Measurements from ENCODE around the gene KRTAP17-1.

Gene KRTAP17-1

DNA sequence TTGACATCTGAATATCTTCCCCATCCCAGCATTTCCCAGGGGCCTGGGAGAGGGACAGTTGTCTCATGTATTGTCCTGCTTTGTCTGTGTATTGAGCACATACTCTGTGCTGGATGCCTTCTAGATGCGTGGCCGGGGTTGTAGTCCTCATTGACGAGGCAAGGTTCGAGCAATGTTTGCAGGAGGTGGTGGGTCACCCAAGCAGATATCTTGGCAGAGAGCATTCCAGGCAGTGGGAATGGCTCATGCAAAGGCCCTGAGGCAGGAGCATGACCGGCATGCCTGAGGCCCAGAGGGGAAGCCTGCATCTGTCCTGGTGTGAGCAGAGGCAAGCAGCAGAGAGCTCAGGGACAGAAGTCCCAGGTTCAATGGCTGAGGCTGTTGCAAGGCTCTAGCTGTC lies 17.6 kb upstream of the KRTAP17-1 start:
- no peak for DNase-seq (ENCODE audit: low read depth in 2 of 2, low spot score in 1 of 2)

DNA sequence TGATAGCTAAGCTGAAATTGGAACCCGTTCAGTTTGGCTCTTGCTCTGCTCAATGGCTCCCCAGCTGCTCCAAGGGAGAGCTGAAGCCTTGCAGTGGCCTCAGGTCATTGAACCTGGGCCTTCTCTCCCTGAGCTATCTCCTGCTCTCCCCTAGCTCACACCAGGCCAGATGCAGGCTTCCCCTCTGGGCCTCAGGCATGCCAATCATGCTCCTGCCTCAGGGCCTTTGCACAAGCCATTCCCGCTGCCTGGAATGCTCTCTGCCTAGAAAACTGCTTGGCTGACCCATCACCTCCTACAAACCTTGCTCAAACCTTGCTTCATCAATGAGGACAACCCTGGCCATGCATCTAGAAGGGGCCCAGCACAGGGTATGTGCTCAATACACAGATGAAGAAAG lies 16.7 kb upstream of the KRTAP17-1 start:
- DNase-seq (ENCODE audit: low read depth in 2 of 2, low spot score in 1 of 2): no peak

DNA sequence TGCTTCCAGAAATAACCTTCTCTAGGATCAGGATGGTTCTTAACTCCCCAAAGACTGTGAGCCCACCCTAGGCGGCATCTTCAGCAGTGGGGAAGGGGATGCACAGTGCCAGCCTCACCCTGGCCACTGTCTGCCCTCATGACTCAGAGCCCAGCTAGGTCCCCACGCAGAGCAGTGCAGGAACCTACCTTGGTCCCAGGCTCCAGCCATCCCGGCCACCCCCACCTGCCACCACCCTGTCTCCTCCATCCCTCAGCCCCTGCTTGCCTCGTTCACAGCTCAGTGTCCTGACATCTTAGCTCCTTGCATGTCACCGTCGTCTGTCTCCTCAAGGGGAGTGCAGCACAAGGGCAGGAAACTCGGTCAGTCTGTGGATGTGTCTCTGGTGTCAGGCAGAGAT lies 16.1 kb upstream of the KRTAP17-1 start:
- no peak for DNase-seq (ENCODE audit: low read depth in 2 of 2, low spot score in 1 of 2)

DNA sequence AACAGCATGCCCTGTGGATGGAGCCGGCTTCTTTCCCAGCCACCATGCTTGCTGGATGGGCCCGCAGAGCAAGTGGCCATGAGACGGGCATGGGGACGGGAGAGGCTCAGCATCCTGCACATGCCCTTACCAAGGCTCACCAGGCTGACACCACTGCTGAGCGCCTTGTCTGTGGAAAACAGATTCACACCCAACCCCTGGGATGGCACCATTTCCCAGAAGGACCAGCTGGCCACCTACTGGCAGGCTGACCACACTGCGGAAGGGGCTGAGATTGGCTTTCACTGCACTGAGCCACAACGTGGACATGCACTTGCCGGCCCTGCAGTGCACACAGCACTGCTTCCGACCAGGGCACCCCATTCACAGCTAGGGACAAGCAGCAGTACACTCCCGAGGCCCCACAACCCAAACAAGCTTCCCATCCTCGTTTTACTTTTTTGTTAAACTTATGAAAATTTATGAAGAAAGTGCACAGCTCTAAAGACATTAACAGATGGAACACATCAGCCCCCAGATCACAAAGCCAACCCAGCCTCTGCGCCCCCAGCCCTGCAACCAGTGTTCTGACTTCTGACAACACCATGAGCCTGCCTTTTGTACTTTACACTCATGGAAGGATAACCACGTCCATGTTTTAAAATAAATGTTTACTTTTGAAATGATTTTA lies 13.9 kb upstream of the KRTAP17-1 start:
- no peak for DNase-seq (ENCODE audit: low read depth in 2 of 2, low spot score in 1 of 2)

DNA sequence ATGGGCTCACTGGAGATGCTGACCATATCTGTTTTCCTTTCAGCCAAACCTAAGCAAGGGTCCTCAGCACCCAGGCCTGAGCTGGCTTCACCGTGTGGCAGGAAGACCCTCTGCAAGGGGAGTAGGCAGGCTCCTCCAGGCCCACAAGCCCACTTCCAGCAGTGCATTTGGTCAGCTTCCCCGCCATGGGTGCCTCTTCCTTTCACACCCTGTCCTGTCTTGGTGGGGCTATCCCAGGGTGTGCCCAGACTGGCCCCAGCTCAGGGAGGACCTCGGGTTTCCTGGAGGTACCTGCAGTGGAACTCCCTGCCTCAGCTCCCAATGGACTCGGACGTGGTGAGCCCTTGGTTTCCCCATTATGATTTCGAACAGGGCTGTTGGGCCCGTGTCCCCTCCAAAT lies 12.7 kb upstream of the KRTAP17-1 start:
- no peak for DNase-seq (ENCODE audit: low read depth in 2 of 2, low spot score in 1 of 2)

DNA sequence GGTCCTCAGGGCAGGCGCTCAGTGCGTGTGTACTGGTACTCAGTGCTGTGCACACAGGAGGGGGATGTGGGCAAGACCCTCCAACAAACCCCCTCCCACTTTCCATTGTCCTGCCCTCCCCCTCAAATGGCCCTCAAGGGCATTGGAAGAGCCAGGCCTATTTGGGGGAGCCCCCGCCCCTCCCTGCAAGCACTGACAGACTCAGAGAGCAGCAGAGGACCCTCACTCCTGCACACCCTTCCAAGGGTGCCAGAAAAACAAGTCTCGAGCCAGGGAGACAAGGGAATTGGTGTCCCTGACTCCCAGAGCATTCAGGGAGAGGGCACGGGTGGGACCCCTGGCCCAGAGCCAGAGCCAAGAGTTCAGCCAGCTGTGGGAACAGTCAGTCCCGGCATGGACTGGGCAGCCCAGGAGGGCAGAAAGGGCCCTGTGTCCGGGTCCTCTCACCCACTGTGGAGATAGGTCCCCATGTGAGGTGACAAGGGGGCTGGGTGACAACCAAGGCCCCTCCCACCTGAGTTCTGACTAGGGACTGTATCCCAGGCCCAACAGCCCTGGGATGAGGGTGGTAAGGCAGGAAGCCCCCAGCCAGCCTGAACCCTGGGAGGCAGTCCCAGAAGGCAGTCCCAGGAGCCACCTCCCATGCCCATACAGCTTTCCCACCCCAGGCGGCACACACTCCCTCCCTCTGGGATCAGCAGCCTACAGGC lies 12.1 kb upstream of the KRTAP17-1 start:
- DNase-seq (ENCODE audit: low read depth in 2 of 2, low spot score in 1 of 2): no peak

DNA sequence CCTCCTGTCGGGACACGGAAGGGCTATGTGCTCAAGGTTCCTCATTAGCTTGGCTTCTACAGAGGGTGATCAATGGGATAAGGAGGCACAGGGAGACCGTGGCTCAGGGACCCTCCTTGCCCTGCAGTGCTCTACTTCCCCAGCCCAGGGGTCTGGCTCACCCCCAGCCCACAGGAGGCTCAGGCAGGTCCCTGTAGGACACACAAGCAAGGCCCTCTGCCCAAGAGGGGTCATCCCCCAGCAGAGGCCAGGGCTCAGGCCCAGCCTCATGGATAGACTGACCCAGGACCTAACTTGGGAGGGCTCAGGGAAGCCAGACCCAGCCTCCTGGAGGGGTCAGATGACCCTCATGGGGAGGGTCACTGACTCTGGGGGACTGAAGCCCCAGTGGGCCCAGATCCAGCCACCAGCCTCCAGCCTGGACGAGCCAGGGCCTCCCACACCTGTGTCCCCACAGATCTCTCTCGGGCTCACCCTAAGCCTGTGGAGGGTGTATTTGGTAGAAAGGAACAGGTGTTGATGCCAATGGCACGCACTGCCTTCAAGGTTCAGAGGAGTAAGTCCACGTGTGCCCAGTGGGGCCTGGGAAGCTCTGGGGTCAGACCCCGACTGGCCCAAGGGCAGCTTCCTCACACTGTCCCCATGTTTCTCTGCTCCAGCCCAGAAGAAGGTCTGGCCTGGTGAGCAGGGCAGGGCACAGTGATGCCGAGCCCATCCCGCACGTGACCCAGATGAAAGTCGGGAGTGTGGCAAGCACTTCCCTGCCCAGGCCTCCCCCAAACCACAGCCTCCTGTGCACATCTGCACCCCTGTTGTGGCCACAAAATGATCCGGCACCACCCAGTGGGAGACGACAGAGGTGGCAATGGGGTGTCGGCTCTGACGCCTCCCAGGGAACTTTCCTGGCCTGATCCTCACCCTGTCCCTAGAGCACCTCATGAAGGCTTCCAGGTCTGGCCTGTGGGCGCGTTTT lies 10.9 kb upstream of the KRTAP17-1 start:
- DNase-seq (ENCODE audit: low read depth in 2 of 2, low spot score in 1 of 2): no peak

DNA sequence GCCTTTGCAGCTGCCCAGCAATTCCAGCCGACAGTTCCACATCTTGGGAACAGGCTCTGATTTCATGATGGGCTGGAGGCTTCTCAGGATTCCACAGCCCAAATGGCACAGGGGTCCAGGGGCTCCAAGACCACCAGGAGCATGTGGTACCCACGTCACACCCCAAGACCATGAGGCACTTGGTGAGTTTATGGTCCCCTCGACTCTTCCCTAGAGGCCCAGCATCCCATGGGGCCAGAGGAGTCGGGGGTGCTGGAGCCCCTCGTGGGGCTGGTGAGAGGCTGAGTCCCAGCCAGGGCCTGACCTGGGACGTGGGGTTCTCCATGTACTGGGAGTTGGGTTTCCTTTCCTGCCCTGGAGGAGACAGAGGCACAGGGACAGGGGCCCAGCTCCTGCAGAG lies 10.1 kb upstream of the KRTAP17-1 start:
- DNase-seq (ENCODE audit: low read depth in 2 of 2, low spot score in 1 of 2): no peak

DNA sequence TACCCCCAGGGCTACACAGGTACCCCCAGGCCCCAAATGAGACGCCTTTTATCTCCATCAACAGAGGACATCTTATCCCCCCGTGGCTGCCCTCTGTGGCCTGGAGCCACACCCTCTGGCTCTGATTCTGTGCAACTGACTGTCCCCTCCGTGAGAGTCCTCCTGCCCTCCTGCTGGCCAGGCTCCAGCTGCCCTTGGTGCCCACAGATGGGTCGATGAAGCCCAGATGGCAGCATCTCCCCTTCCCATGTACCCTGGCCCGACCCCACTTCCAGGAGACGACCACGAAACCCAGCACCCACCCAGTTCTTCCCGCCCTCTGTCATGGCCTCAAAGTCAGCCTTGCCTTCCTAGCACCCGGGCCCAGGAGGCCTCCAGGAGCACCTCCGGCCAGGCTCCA lies 9.6 kb upstream of the KRTAP17-1 start:
- DNase-seq (ENCODE audit: low read depth in 2 of 2, low spot score in 1 of 2): no peak

DNA sequence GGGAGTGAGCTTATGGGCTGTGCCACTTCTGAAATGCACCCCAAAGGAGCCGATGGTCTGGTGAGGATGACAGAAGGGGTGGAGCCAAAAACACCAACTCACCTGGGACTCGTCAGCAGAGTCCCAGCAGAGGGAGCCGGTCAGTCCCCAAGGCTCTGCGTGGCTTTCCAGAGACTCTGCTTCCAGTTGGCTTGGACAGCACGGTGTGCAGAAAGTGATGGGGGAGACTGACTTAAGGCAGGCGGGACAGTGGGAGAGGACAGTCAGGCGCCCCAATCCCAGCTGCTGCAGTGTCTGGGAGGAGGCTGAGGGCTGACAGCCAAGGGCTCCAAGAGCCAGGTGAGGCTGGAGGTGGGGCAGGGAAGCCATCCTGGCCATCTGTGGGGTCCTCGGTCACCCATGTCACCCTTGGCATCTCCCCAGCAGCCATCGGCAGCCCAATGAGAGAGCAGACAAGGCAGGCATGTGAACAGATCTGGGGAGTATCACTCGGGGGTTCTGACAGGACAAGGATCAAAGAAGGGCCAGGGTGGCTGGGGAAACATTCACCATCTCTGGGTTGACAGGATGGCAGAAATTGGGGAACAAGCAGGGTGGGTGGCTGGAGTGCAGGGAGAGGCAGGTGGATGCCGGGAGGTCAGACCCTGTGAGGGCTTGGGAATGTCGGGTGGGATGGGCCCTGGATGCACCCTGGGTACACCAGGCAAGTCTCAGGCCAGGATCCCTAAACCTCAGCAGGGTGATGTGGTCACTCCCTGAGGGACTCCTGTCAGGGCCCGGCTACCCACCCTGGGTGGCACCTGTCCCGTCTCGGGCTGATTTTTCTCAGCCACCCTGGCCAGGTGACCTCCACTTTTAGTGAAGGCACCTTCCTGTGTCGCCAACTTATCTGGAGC lies 8.9 kb upstream of the KRTAP17-1 start:
- no peak for DNase-seq (ENCODE audit: low read depth in 2 of 2, low spot score in 1 of 2)

DNA sequence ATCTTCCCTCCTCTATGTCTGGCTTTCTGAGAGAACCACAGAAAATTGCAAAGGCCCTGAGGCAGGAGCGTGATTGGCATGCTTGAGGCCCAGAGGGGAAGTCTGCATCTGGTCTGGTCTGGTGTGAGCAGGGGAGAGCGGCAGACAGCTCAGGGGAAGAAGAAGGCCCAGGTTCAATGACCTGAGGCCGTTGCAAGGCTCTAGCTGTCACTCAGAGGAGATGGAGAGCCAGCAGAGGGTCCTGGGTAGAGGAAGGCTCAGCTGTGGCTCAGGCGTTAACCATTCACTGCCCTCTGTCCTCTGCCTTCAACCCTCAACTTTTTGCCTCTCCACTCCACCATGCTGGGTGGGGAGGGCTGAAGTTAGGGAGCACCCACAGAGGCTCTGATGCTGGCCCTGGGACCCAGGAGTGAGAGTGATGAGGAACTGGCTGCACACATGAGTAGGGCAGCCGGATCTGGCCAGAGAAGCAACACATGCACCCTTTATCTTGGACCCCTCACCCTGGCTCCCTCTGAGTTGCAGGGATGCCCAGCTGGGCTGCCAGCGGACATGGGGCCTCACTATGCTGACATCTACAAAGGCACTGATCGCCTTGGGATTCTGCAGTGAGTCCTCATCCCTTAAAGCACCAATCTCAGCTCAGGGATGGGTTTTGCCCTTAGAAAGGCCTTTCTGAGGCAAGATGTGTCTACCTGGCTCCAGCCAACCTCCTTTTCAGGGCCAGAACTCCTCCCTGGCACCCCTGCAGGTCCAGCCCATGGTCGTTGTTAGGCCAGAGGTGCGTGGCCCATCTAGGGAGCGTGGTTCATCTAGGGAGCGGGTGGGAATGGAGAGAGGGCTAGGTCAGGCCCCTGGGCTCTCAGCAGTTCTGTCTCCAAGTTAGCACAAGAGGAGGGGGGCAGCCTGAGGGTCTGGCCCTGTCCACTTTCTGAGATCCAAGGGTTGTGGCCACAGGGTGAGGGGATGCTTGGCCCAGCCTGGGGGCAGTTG lies 7.7 kb upstream of the KRTAP17-1 start:
- DNase-seq (ENCODE audit: low read depth in 2 of 2, low spot score in 1 of 2): no peak

DNA sequence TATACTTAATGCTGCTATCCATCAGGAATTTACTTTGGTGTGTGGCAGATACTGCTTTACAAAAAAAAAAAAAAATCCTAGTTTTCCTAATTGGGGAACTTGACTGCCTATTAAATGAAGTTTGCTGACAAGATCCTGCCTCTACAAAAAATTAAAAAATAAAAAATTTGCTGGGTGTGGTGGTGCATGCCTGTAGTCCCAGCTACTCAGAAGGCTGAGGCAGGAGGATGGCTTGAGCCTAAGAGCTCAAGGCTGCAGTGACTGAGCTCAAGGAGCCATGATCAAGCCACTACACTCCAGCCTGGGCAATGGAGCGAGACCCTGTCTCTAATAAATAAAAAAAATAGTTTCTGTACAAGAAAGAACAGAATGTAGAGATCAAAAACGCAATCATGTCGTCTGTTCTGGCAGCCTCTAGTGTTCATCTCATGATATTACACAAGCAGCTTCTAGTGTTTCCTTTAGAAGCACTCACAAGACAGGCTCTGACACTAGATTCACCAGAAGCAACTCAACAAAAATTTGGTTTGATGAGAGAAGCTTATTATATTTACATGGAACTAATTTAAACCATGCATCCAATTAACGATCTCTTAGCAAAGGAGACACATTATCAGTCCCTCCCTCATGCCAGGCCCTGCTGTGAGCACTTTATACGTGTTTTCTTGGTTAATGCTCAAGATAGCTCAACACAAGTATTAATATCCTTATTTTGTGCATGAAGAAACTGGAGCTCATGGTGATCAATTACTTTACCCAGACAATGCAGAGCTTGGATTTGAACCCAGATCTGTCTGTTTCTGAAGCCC lies 6.8 kb upstream of the KRTAP17-1 start:
- no peak for DNase-seq (ENCODE audit: low read depth in 2 of 2, low spot score in 1 of 2)

DNA sequence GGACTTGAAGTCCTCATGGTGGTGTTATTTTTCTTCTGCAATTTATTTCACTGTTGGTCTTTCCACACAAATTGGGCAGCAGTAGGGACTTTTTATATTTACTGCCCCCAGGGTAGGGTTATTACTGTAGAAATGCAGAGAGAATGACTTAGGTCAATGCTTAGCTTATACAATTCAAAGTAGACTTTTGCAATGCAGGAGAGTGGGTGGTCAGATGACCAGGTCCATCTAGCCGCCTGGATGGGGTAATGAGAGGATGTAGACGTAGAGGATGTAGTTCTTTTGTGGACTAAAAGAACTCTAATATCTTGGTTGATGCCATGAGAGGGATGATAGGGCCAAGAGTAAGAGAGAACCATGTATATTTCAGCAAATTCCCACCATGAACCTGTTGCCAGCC lies 2.7 kb upstream of the KRTAP17-1 start:
- no peak for DNase-seq (ENCODE audit: low read depth in 2 of 2, low spot score in 1 of 2)

DNA sequence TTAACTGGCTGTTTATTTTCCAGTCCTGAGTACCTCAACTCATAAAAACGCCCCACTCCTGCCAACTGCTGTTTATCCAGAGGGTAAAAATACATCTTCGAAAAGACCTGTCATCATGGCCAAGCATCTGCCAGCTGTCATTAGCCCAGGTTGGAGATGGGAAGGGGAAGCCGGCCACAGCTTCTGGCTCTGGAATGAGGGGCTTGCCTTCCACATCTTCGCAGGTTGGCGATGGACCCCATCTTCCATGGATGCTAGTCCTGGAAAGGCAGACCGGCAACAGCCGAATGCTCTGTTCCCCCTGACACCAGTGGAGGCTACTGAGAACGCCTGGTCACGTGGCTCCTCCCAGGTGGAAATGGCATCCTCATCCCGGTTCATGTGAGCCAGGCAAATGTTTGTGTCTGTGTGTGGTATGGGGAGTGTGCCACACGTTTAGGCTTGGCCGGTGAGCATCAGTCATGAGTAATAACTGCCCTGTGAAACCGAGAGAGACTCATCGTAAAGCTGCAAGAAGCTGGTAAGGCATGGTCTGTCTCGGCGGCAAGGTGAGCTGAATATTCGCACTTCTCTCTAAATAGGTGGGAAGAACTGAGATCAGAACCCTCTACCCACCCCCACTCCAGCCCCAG lies 420 bp upstream of the KRTAP17-1 start:
- no peak for DNase-seq (ENCODE audit: low read depth in 2 of 2, low spot score in 1 of 2)

DNA sequence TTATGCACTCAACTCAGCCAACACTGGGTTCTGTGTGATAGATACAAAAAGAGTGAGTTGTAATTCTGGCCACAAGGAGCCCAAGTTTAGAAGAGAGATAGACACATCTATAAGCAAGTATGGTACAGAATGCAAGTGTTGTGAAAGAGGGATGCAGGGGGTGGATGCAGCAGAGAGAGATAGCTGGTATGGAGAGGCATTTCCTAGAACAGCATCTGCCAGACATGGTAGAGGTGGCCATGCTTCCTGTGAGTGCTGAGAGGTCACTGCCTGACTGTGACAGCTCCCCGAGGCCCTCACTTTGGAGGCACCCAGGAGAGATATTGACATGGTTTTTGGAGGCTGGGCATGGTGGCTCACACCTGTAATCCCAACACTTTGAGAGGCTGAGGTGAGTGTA lies 4.4 kb downstream of the KRTAP17-1 start:
- no peak for DNase-seq (ENCODE audit: low read depth in 2 of 2, low spot score in 1 of 2)

DNA sequence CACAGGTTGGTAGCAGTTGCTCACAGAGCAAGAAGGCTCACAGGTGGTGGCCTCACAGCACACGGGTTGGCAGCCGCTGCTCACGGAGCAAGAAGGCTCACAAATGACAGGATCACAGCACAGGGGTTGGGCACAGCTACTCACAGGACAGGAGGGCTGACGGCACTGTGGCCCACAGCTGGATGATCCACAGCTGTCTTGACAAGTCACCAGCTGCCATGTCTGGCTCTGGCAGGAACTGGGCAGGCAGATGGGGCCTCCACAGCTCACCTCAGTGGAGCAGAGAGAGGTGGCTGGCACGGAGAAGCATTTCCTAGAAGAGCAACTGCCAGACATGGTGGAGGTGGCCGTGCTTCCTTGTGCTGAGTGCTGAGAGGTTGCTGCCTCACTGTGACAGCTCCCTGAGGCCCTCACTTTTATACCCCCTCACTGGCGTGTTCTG lies 6.6 kb downstream of the KRTAP17-1 start, which contains the start of gene KRTAP16-1:
TSS of gene KRTAP16-1 (minus strand) at position 392 of the 442 bp plus-strand sequence. CDS start at position 336, 56 bp downstream.
- no peak for DNase-seq (ENCODE audit: low read depth in 2 of 2, low spot score in 1 of 2)

DNA sequence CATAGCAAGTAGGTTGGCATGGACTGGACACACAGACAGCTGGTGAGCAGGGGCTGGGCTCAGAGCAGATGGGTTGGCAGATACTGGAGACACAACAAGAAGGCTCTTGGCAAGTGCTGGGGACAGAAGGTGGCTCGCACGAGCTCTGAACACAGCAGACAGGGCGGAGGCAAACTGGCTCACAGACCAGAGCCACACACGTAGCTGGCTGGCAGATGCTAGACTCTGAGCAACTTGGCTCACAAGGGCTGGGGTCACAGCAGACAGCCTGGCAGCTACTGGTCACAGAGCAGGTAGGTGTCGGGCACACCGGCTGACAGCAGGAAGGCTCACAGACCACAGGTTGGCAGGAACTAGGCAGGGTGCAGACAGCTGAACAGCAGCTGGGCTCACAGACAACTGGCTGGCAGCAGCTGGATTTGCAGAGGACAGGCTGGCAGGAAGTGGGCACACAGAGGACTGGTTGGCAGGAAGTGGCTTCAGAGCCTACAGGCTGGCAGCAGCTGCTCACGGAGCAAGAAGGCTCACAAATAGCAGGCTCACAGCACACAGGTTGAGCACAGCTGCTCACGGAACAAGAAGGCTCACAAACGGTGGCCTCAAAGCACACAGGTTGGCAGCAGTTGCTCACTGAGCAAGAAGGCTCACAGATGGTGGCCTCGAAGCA lies 7.1 kb downstream of the KRTAP17-1 start:
- DNase-seq (ENCODE audit: low read depth in 2 of 2, low spot score in 1 of 2): peak in 1 of 2 donors; percentile 42

DNA sequence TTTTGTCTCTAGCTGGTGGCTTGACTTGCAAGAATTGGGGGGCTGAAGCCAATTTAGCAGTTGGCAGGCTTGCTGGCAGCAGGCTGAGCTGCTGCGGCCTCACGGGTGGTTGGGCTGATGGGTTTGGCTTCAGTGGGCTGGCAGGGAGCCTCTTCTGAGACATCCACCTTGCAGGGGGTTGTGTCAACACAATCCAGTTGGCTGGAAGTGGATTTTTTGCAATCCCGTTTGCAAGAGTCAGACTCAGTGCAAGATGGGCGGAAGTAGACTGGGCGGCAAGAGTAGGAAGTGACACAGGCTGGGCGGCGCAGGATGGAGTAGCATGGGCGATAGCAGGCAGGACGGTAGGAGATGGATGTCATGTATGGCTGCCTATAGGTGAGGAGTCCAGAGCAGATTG lies 7.9 kb downstream of the KRTAP17-1 start:
- no peak for DNase-seq (ENCODE audit: low read depth in 2 of 2, low spot score in 1 of 2)

All from stimulated activated CD8-positive, alpha-beta memory T cell treated with anti-CD3 and anti-CD28 coated beads, Interleukin-4, amount 100 ng/mL, for 4 hours (primary cell).